CD4-positive, alpha-beta memory T cell (primary cell): Measurements from ENCODE around the gene BFSP1. TPM values are rescaled to one million over a fixed set of nuclear protein-coding genes. Genes with fewer than 3 reads are reported as not detected.
A peak's percentile ranks its signal among the peaks of the same experiment; 100 is the strongest.

Source experiments
- CTCF ChIA-PET: fragments of 350-600 bp; sonication (Branson Sonifier 250); formaldehyde crosslinking; loops from one replicate; lab custom pipeline; 2021; ENCODE audit warnings: inconsistent platforms; ENCODE audit not compliant: partially characterized antibody; lab: Charles Lee
- POLR2A ChIA-PET: fragments of 350-600 bp; sonication (Branson Sonifier 250); formaldehyde crosslinking; loops from one replicate; lab custom pipeline; 2021; ENCODE audit not compliant: partially characterized antibody; lab: Charles Lee
- DNase-seq, 5 donors: peaks; one replicate each; pipeline versions ENCODE4 v3.0.0 to v3.0.0-alpha.2; 2020 to 2022; ENCODE audit warnings: mixed read lengths in 1 of 5
- H3K27ac ChIP-seq: one replicate; pipeline ENCODE4 v1.7.0; 2013; ENCODE audit warnings: low read depth, low read length
- H3K27me3 ChIP-seq: 2 replicates; pipeline ENCODE4 v1.7.0; 2013; ENCODE audit warnings: mild to moderate bottlenecking, low read length, moderate library complexity; ENCODE audit not compliant: insufficient read depth
- H3K36me3 ChIP-seq: 2 replicates; pipeline ENCODE4 v1.7.0; 2013; ENCODE audit warnings: mild to moderate bottlenecking, low read length, moderate library complexity; ENCODE audit not compliant: insufficient read depth
- H3K4me1 ChIP-seq: 2 replicates; pipeline ENCODE4 v1.7.0; 2013; ENCODE audit warnings: mild to moderate bottlenecking, low read length, moderate library complexity; ENCODE audit not compliant: insufficient read depth
- H3K4me3 ChIP-seq, 2 donors: one replicate each; pipeline ENCODE4 v1.7.0; 2013; ENCODE audit warnings: low read length in 2 of 2, mild to moderate bottlenecking in 1 of 2
- H3K9me3 ChIP-seq, 2 donors: one replicate each; pipeline ENCODE4 v1.7.0; 2013; ENCODE audit warnings: low read length in 2 of 2, control low read depth in 1 of 2; ENCODE audit not compliant: control insufficient read depth in 1 of 2
- H3K27ac Mint-ChIP-seq, 7 donors: one replicate each; pipeline ENCODE4 v1.8.0; 2020 to 2021; ENCODE audit warnings: mixed read lengths in 7 of 7, mild to moderate bottlenecking in 6 of 7, inconsistent platforms in 3 of 7, moderate library complexity in 3 of 7
- H3K27me3 Mint-ChIP-seq, 2 donors: one replicate each; pipeline ENCODE4 v1.8.0; 2020 to 2021; ENCODE audit warnings: mixed read lengths in 2 of 2
- H3K36me3 Mint-ChIP-seq, 2 donors: one replicate each; pipeline ENCODE4 v1.8.0; 2020 to 2021; ENCODE audit warnings: mixed read lengths in 2 of 2, inconsistent platforms in 1 of 2, mild to moderate bottlenecking in 1 of 2
- H3K4me1 Mint-ChIP-seq, 4 donors: one replicate each; pipeline ENCODE4 v1.8.0; 2020 to 2021; ENCODE audit warnings: mixed read lengths in 4 of 4, mild to moderate bottlenecking in 1 of 4
- H3K4me3 Mint-ChIP-seq, 8 donors: one replicate each; pipeline ENCODE4 v1.8.0; 2020 to 2021; ENCODE audit warnings: mixed read lengths in 8 of 8, mild to moderate bottlenecking in 7 of 8, moderate library complexity in 6 of 8, inconsistent platforms in 3 of 8
- H3K9me3 Mint-ChIP-seq, 8 donors: one replicate each; pipeline ENCODE4 v1.8.0; 2020 to 2021; ENCODE audit warnings: mixed read lengths in 8 of 8, mild to moderate bottlenecking in 5 of 8, inconsistent platforms in 3 of 8, moderate library complexity in 1 of 8
- intact Hi-C: fragments of 100-400 bp; cut with micrococcal nuclease; formaldehyde crosslinking; loops from one replicate; pipeline ENCODE4 v1.15.1; 2023
- polyA plus RNA-seq, 2 donors: library from polyadenylated mRNA; unstranded; fragments of 300-500 nt; fragmentation: Illumina TruSeq; gene quantifications; one replicate each; pipeline ENCODE4 v1.2.3, GENCODE V29; 2021
- total RNA-seq, 2 experiments: library from RNA; stranded (reverse); gene quantifications; one replicate each; pipeline ENCODE4 v1.2.3, GENCODE V29; 2021

The BFSP1 gene
- total and polyA plus RNA-seq, 4 experiments from 2014 or later: 0.21 to 0.96 (median 0.91) TPM

- peaks cover 3 to 9% (median 4%) of the 10 kb centered on the region in 4 donors for H3K4me1 Mint-ChIP-seq
- DNase-seq: peak in 1 of 5 donors; percentile 43
- H3K4me3 Mint-ChIP-seq: no peak overlapping the region
- ChIA-PET CTCF (no interaction called here), POLR2A (interaction anchor here (1.2 to 2.5 kb wide), 2 partner anchors 12 to 52 kb away, joined by 4 to 8 read pairs; partner anchors contain the start of gene DSTN)
- H3K4me3 ChIP-seq: no peak overlapping the region
- H3K9me3 ChIP-seq: no peaks in the 10 kb centered on the region
- H3K27ac Mint-ChIP-seq: peak overlapping the region in 2 of 7 donors; percentile 8 to 17
- intact Hi-C loops: no loop called here
- H3K27ac ChIP-seq: no peak overlapping the region
- H3K27me3 ChIP-seq: no peaks in the 10 kb centered on the region
- no peaks in the 10 kb centered on the region for H3K36me3 ChIP-seq
- no peaks in the 10 kb centered on the region for H3K9me3 Mint-ChIP-seq
- H3K36me3 Mint-ChIP-seq: no peaks in the 10 kb centered on the region
- H3K27me3 Mint-ChIP-seq: no peaks in the 10 kb centered on the region
- no peaks in the 10 kb centered on the region for H3K4me1 ChIP-seq
Observed at GRCh38 chr20:17558154-17558940, 27.2 kb upstream of the BFSP1 start.

GRCh38 chr20:17557675-17558006 is 26.5 kb upstream of the BFSP1 start:
- no peaks in the 10 kb centered on the region for H3K27me3 Mint-ChIP-seq
- H3K9me3 Mint-ChIP-seq: no peaks in the 10 kb centered on the region
- H3K4me1 Mint-ChIP-seq: peaks cover 3 to 9% (median 4%) of the 10 kb centered on the region in 4 donors
- no peaks in the 10 kb centered on the region for H3K4me1 ChIP-seq
- H3K27ac ChIP-seq: no peak overlapping the region
- no peak for DNase-seq
- no peak overlapping the region for H3K4me3 Mint-ChIP-seq
- intact Hi-C loops: no loop called here
- ChIA-PET CTCF (interaction anchor here (1.2 kb wide), 1 partner anchor 340 kb away, joined by 3 read pairs; no protein-coding TSS in a partner anchor), POLR2A (interaction anchor here (1.2 to 2.5 kb wide), 2 partner anchors 13 to 53 kb away, joined by 4 to 8 read pairs; partner anchors contain the start of gene DSTN)
- H3K4me3 ChIP-seq: no peak overlapping the region
- no peaks in the 10 kb centered on the region for H3K36me3 ChIP-seq
- no peaks in the 10 kb centered on the region for H3K36me3 Mint-ChIP-seq
- peak overlapping the region in 1 of 7 donors; percentile 26 for H3K27ac Mint-ChIP-seq
- no peaks in the 10 kb centered on the region for H3K9me3 ChIP-seq
- H3K27me3 ChIP-seq: no peaks in the 10 kb centered on the region

GRCh38 chr20:17556837-17557674 is 25.9 kb upstream of the BFSP1 start:
- Histone ChIP-seq H3K9me3 (no peaks in the 10 kb centered on the region), H3K36me3 (no peaks in the 10 kb centered on the region), H3K4me1 (no peaks in the 10 kb centered on the region), H3K4me3 (no peak overlapping the region), H3K27me3 (no peaks in the 10 kb centered on the region), H3K27ac (no peak overlapping the region)
- Mint-ChIP-seq H3K4me3 (no peak overlapping the region), H3K36me3 (no peaks in the 10 kb centered on the region), H3K27ac (peak overlapping the region in 1 of 7 donors; percentile 26), H3K27me3 (no peaks in the 10 kb centered on the region), H3K9me3 (no peaks in the 10 kb centered on the region), H3K4me1 (peaks cover 3 to 9% (median 4%) of the 10 kb centered on the region in 4 donors)
- POLR2A ChIA-PET: interaction anchor here (1.2 to 2.5 kb wide), 2 partner anchors 13 to 53 kb away, joined by 4 to 8 read pairs; partner anchors contain the start of gene DSTN
- intact Hi-C loops: no loop called here
- CTCF ChIA-PET: interaction anchor here (1.2 kb wide), 1 partner anchor 341 kb away, joined by 3 read pairs; no protein-coding TSS in a partner anchor
- DNase-seq: no peak

- Histone ChIP-seq H3K9me3 (no peaks in the 10 kb centered on the region), H3K27ac (no peak overlapping the region), H3K27me3 (no peaks in the 10 kb centered on the region), H3K4me3 (no peak overlapping the region), H3K4me1 (no peaks in the 10 kb centered on the region), H3K36me3 (no peaks in the 10 kb centered on the region)
- ChIA-PET POLR2A (no interaction called here), CTCF (no interaction called here)
- Mint-ChIP-seq H3K36me3 (no peaks in the 10 kb centered on the region), H3K27ac (no peak overlapping the region), H3K27me3 (no peaks in the 10 kb centered on the region), H3K9me3 (no peaks in the 10 kb centered on the region), H3K4me3 (no peak overlapping the region), H3K4me1 (peaks cover 3 to 9% (median 4%) of the 10 kb centered on the region in 4 donors)
- intact Hi-C loops: no loop called here
- no peak for DNase-seq
Observed at GRCh38 chr20:17555106-17555505, 23.9 kb upstream of the BFSP1 start.

GRCh38 chr20:17549131-17549530 is 18.0 kb upstream of the BFSP1 start:
- Histone ChIP-seq H3K27me3 (peaks cover 3% of the 10 kb centered on the region), H3K4me3 (no peak overlapping the region), H3K27ac (no peak overlapping the region), H3K4me1 (no peaks in the 10 kb centered on the region), H3K36me3 (no peaks in the 10 kb centered on the region), H3K9me3 (no peaks in the 10 kb centered on the region)
- DNase-seq: no peak
- intact Hi-C loops: no loop called here
- Mint-ChIP-seq H3K4me1 (no peaks in the 10 kb centered on the region), H3K36me3 (no peaks in the 10 kb centered on the region), H3K27ac (no peak overlapping the region), H3K27me3 (peaks cover 2 to 4% of the 10 kb centered on the region in 2 donors), H3K9me3 (no peaks in the 10 kb centered on the region), H3K4me3 (no peak overlapping the region)
- CTCF ChIA-PET: no interaction called here
- POLR2A ChIA-PET: no interaction called here

- Mint-ChIP-seq H3K9me3 (no peaks in the 10 kb centered on the region), H3K27me3 (peaks cover 12 to 13% of the 10 kb centered on the region in 2 donors), H3K27ac (no peak overlapping the region), H3K4me3 (no peak overlapping the region), H3K36me3 (no peaks in the 10 kb centered on the region), H3K4me1 (no peaks in the 10 kb centered on the region)
- intact Hi-C loops: no loop called here
- no peak overlapping the region for H3K27ac ChIP-seq
- H3K27me3 ChIP-seq: peaks cover 6% of the 10 kb centered on the region
- H3K9me3 ChIP-seq: no peaks in the 10 kb centered on the region
- ChIA-PET CTCF (no interaction called here), POLR2A (no interaction called here)
- H3K4me3 ChIP-seq: no peak overlapping the region
- H3K4me1 ChIP-seq: no peaks in the 10 kb centered on the region
- DNase-seq: no peak
- H3K36me3 ChIP-seq: no peaks in the 10 kb centered on the region
Observed at GRCh38 chr20:17545127-17545526, 13.9 kb upstream of the BFSP1 start.

- no peaks in the 10 kb centered on the region for H3K4me1 Mint-ChIP-seq
- H3K27me3 ChIP-seq: peaks cover 6% of the 10 kb centered on the region
- intact Hi-C loops: no loop called here
- no peaks in the 10 kb centered on the region for H3K36me3 ChIP-seq
- H3K4me3 Mint-ChIP-seq: no peak overlapping the region
- ChIA-PET POLR2A (no interaction called here), CTCF (interaction anchor here (0.6 to 0.9 kb wide), 3 partner anchors 59 to 460 kb away, joined by 3 read pairs; partner anchors contain the start of gene RRBP1)
- no peaks in the 10 kb centered on the region for H3K36me3 Mint-ChIP-seq
- peaks cover 12 to 15% of the 10 kb centered on the region in 2 donors for H3K27me3 Mint-ChIP-seq
- no peaks in the 10 kb centered on the region for H3K9me3 ChIP-seq
- H3K4me3 ChIP-seq: no peak overlapping the region
- no peak overlapping the region for H3K27ac ChIP-seq
- no peaks in the 10 kb centered on the region for H3K9me3 Mint-ChIP-seq
- DNase-seq: no peak
- no peak overlapping the region for H3K27ac Mint-ChIP-seq
- H3K4me1 ChIP-seq: no peaks in the 10 kb centered on the region
Observed at GRCh38 chr20:17543531-17544131, 12.5 kb upstream of the BFSP1 start.
